ES-I3 (cell line): ENCODE measurements around the gene KLF13.

Source experiments
- H3K36me3 ChIP-seq: 2 replicates; pipeline ENCODE4 v1.6.1; 2013; ENCODE audit warnings: mild to moderate bottlenecking, low read length, control low read depth, moderate library complexity; ENCODE audit not compliant: insufficient read depth
- H3K4me1 ChIP-seq: 2 replicates; pipeline ENCODE4 v1.6.1; 2013; ENCODE audit warnings: mild to moderate bottlenecking, control low read depth, low read length; ENCODE audit not compliant: insufficient read depth
- H3K9ac ChIP-seq: 2 replicates; pipeline ENCODE4 v1.6.1; 2013; ENCODE audit warnings: low read depth, mild to moderate bottlenecking, low read length, moderate library complexity
- H3K9me3 ChIP-seq: 2 replicates; pipeline ENCODE4 v1.6.1; 2013; ENCODE audit warnings: mild to moderate bottlenecking, low read length, moderate library complexity; ENCODE audit not compliant: control insufficient read depth, insufficient read depth

KLF13 gene

GRCh38 chr15:31340047-31340446 lies 13.4 kb downstream of the KLF13 start:
- Histone ChIP-seq H3K9me3 (no peaks in the 10 kb centered on the region), H3K36me3 (no peaks in the 10 kb centered on the region), H3K9ac (no peak overlapping the region), H3K4me1 (peaks cover 5% of the 10 kb centered on the region; the same call in 1 of the 2 replicates)

- H3K4me1 ChIP-seq, result peaks cover 5% of the 10 kb centered on the region; the same call in 1 of the 2 replicates
- no peak overlapping the region for H3K9ac ChIP-seq
- H3K36me3 ChIP-seq, result no peaks in the 10 kb centered on the region
- no peaks in the 10 kb centered on the region for H3K9me3 ChIP-seq
Measured at GRCh38 chr15:31340592-31340991, 14.0 kb downstream of the KLF13 start.

GRCh38 chr15:31341071-31341470 lies 14.4 kb downstream of the KLF13 start:
- H3K36me3 ChIP-seq, result no peaks in the 10 kb centered on the region
- H3K9me3 ChIP-seq, result no peaks in the 10 kb centered on the region
- peaks cover 5% of the 10 kb centered on the region; the same call in 1 of the 2 replicates for H3K4me1 ChIP-seq
- H3K9ac ChIP-seq, result no peak overlapping the region

- Histone ChIP-seq H3K4me1 (peaks cover 5% of the 10 kb centered on the region; the same call in 1 of the 2 replicates), H3K9me3 (no peaks in the 10 kb centered on the region), H3K36me3 (no peaks in the 10 kb centered on the region), H3K9ac (no peak overlapping the region)
Measured at GRCh38 chr15:31341496-31342195, 15.0 kb downstream of the KLF13 start.

- Histone ChIP-seq H3K9me3 (no peaks in the 10 kb centered on the region), H3K9ac (no peak overlapping the region), H3K4me1 (peaks cover 5% of the 10 kb centered on the region; the same call in 1 of the 2 replicates), H3K36me3 (no peaks in the 10 kb centered on the region)
Measured at GRCh38 chr15:31342381-31342780, 15.7 kb downstream of the KLF13 start.

GRCh38 chr15:31342781-31343626 lies 16.4 kb downstream of the KLF13 start:
- H3K4me1 ChIP-seq, result peaks cover 5% of the 10 kb centered on the region; the same call in 1 of the 2 replicates

GRCh38 chr15:31343831-31344230 lies 17.2 kb downstream of the KLF13 start:
- H3K4me1 ChIP-seq, result peaks cover 5% of the 10 kb centered on the region; the same call in 1 of the 2 replicates
- no peaks in the 10 kb centered on the region for H3K9me3 ChIP-seq
- H3K36me3 ChIP-seq, result no peaks in the 10 kb centered on the region
- H3K9ac ChIP-seq, result no peak overlapping the region

More at GRCh38 chr15:31342781-31343626, 16.4 kb downstream of the KLF13 start:
- H3K9me3 ChIP-seq, result no peaks in the 10 kb centered on the region
- no peak overlapping the region for H3K9ac ChIP-seq
- no peaks in the 10 kb centered on the region for H3K36me3 ChIP-seq

GRCh38 chr15:31344266-31344665 lies 17.6 kb downstream of the KLF13 start:
- no peaks in the 10 kb centered on the region for H3K9me3 ChIP-seq
- no peaks in the 10 kb centered on the region for H3K36me3 ChIP-seq
- H3K4me1 ChIP-seq, result peaks cover 5% of the 10 kb centered on the region; the same call in 1 of the 2 replicates
- H3K9ac ChIP-seq, result no peak overlapping the region

- Histone ChIP-seq H3K36me3 (no peaks in the 10 kb centered on the region), H3K9ac (no peak overlapping the region), H3K4me1 (peaks cover 5% of the 10 kb centered on the region; the same call in 1 of the 2 replicates), H3K9me3 (no peaks in the 10 kb centered on the region)
Measured at GRCh38 chr15:31344823-31345605, 18.4 kb downstream of the KLF13 start.

- no peak overlapping the region for H3K9ac ChIP-seq
- peaks cover 5% of the 10 kb centered on the region; the same call in 1 of the 2 replicates for H3K4me1 ChIP-seq
- no peaks in the 10 kb centered on the region for H3K36me3 ChIP-seq
- no peaks in the 10 kb centered on the region for H3K9me3 ChIP-seq
Measured at GRCh38 chr15:31345606-31346366, 19.2 kb downstream of the KLF13 start.

GRCh38 chr15:31346367-31347066 lies 19.9 kb downstream of the KLF13 start:
- H3K4me1 ChIP-seq, result peaks cover 5% of the 10 kb centered on the region; the same call in 1 of the 2 replicates
- H3K36me3 ChIP-seq, result no peaks in the 10 kb centered on the region
- no peaks in the 10 kb centered on the region for H3K9me3 ChIP-seq
- no peak overlapping the region for H3K9ac ChIP-seq

- Histone ChIP-seq H3K9me3 (no peaks in the 10 kb centered on the region), H3K9ac (no peak overlapping the region), H3K36me3 (no peaks in the 10 kb centered on the region), H3K4me1 (peaks cover 4% of the 10 kb centered on the region; the same call in 1 of the 2 replicates)
Measured at GRCh38 chr15:31347067-31347975, 20.7 kb downstream of the KLF13 start.
